Activated CD8-positive, alpha-beta memory T cell treated with anti-CD3 and anti-CD28 coated beads, Interleukin-2, amount 50 U/mL, for 48 hours (primary cell): ENCODE data around the gene REG1B.
"Not testable (repeated sequence)": the region's sequence is repeated elsewhere in the genome, so short reads cannot be mapped to it uniquely, and the experiment has no call there.

Experiments used
- DNase-seq: peaks from one replicate; pipeline ENCODE4 v3.0.0-alpha.2; 2020

Gene REG1B

DNA sequence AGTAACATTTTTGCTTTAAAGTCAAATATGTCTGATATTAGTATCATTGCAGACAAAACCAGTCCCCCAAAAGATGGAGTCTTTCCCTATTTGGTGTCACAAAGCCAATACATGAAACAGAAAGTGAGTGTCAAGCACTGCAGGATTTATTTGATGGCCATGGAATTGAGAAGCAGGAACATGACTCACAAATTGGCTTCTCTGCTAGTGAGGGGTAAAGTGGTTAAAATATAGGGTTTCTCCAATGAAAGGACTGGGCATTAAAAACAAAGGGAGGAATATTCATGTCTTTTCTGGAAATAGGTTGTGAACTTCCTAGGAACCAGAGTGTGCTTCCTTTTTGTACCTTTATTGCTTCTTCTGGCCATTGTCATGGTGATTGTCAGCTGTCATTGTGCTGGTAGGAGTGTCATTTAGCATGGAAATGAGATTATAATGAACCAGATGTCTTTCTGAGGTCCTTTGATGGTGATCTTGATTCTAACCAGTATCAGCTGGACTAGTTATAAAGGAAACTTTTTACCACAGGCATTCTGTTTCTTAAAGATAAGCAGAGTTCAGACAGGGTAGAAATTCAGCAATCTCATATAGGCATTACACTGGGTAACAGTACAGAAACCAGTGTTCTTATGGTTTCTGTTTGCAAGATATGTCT is 4.1 kb downstream of the REG1B start:
- DNase-seq = no peak

- no peak for DNase-seq
These were observed 4.8 kb downstream of the REG1B start for GRCh38 chr2:79082987-79083386.

GRCh38 chr2:79071078-79071477 is 16.7 kb downstream of the REG1B start:
- no peak for DNase-seq

DNA sequence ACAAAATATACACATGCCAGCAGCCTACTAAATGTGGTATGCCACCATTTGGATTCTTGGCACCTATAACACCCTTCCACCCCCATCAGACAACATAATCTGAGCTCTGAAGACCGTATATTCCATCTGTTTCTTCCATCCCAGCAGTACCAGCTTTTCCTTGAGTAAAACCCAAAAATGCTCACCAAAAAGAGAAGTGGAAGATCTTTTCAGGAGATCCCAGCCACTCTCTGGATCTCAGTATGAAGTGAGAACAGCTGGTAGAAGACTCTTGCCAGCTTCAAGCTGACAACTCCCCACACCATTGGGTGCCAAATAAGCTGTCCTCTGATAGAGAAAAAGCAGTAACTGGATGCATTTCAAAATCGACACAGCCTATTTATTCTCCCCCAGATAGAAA is 22.6 kb downstream of the REG1B start:
- no peak for DNase-seq

DNA sequence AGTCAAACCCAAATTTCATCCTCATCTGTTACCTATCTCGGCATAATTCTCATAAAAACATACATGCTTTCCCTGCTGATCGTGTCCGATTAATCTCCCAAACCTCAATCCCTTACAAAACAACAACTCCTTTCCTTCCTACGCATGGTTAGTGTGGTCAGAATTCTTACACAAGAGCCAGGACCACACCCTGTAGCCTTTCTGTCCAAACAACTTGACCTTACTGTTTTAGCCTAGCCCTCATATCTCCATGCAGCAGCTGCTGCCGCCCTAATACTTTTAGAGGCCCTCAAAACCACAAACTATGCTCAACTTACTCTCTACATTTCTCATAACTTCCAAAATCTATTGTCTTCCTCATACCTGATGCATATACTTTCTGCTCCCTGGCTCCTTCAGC is 33.0 kb downstream of the REG1B start:
- DNase-seq = not testable (repeated sequence)

DNA sequence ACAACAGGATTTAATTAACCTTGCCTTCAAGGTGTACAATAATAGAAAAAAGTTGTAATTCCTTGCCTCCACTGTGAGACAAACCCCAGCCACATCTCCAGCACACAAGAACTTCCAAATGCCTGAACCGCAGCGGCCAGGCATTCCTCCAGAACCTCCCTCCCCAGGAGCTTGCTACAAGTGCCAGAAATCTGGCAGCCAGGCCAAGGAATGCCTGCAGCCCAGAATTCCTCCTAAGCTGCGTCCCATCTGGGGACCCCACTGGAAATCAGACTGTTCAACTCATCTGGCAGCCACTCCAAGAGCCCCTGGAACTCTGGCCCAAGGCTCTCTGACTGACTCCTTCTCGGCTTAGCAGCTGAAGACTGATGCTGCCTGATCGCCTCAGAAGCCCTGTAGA is 34.3 kb downstream of the REG1B start:
- not testable (repeated sequence) for DNase-seq

DNA sequence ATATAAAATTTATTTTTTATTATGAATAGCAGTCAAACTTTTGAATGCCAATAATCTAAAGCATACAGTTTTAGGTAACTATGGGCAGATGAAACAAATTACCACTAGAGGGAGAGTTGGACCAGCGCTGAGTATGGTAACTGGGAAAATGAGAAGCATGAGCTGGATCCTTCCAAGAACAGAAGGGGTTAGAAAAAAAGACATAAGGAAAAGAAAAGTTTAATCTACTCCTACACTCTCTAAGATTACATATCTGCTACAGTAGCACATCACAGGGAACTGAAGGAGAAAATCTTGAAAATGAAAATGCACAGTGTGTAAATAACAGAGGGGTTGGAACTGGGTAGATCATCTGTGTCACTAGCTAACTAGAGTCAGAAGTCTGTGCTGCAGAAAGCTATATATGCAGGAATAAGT is 46.8 kb downstream of the REG1B start:
- DNase-seq = no peak

GRCh38 chr2:79039944-79040343 is 47.8 kb downstream of the REG1B start:
- DNase-seq = no peak
